ENCODE data around the gene RNF144A.

RNF144A gene

GRCh38 chr2:7009207-7009911, 92.1 kb downstream of the RNF144A start:
- no peak for DNase-seq

GRCh38 chr2:7010391-7011054, 93.3 kb downstream of the RNF144A start:
- DNase-seq, result no peak

- DNase-seq, result no peak
Observed at GRCh38 chr2:7011356-7012083, 94.3 kb downstream of the RNF144A start.

- DNase-seq, result no peak
Observed at GRCh38 chr2:7012141-7012764, 95.0 kb downstream of the RNF144A start.

- DNase-seq, result no peak
Observed at GRCh38 chr2:7013471-7014160, 96.4 kb downstream of the RNF144A start.

- DNase-seq, result no peak
Observed at GRCh38 chr2:7014174-7014640, 97.0 kb downstream of the RNF144A start.

GRCh38 chr2:7015007-7015950, 98.1 kb downstream of the RNF144A start:
- no peak for DNase-seq

GRCh38 chr2:7016148-7016547, 98.9 kb downstream of the RNF144A start:
- no peak for DNase-seq

- no peak for DNase-seq
Observed at GRCh38 chr2:7016601-7017211, 99.5 kb downstream of the RNF144A start.

GRCh38 chr2:7017671-7018281, 100.6 kb downstream of the RNF144A start:
- DNase-seq, result no peak

- DNase-seq, result no peak
Observed at GRCh38 chr2:7018282-7018701, 101.1 kb downstream of the RNF144A start.

GRCh38 chr2:7018767-7019166, 101.6 kb downstream of the RNF144A start:
- DNase-seq, result no peak

- no peak for DNase-seq
Observed at GRCh38 chr2:7019191-7019590, 102.0 kb downstream of the RNF144A start.

- DNase-seq, result no peak
Observed at GRCh38 chr2:7020059-7020458, 102.8 kb downstream of the RNF144A start.

- DNase-seq, result no peak
Observed at GRCh38 chr2:7020468-7020867, 103.3 kb downstream of the RNF144A start.

- no peak for DNase-seq
Observed at GRCh38 chr2:7020939-7021470, 103.8 kb downstream of the RNF144A start.

GRCh38 chr2:7022492-7023385, 105.5 kb downstream of the RNF144A start:
- DNase-seq, result no peak

GRCh38 chr2:7023542-7023941, 106.3 kb downstream of the RNF144A start:
- no peak for DNase-seq

- DNase-seq, result no peak
Observed at GRCh38 chr2:7024261-7024660, 107.0 kb downstream of the RNF144A start.

Measured in stimulated activated CD8-positive, alpha-beta memory T cell treated with anti-CD3 and anti-CD28 coated beads, Interleukin-4, amount 100 ng/mL, for 48 hours (primary cell).